Measurements from ENCODE around the gene MBD3L1.

- TF ChIP-seq, protein P1, sequence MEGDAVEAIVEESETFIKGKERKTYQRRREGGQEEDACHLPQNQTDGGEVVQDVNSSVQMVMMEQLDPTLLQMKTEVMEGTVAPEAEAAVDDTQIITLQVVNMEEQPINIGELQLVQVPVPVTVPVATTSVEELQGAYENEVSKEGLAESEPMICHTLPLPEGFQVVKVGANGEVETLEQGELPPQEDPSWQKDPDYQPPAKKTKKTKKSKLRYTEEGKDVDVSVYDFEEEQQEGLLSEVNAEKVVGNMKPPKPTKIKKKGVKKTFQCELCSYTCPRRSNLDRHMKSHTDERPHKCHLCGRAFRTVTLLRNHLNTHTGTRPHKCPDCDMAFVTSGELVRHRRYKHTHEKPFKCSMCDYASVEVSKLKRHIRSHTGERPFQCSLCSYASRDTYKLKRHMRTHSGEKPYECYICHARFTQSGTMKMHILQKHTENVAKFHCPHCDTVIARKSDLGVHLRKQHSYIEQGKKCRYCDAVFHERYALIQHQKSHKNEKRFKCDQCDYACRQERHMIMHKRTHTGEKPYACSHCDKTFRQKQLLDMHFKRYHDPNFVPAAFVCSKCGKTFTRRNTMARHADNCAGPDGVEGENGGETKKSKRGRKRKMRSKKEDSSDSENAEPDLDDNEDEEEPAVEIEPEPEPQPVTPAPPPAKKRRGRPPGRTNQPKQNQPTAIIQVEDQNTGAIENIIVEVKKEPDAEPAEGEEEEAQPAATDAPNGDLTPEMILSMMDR (IDR thresholded peaks at IDR 0.05), result no peak
- no peak for TF ChIP-seq POLR2A (IDR thresholded peaks at IDR 0.05)
- TF ChIP-seq POLR2AphosphoS5 (IDR thresholded peaks at IDR 0.05), result no peak
- TF ChIP-seq EP300 (IDR thresholded peaks at IDR 0.05), result no peak
These were observed 395 bp upstream of the MBD3L1 start for GRCh38 chr19:8831832-8832131.

Data from sigmoid colon (tissue), 4 donors.